ENCODE measurements around the gene CCT8L2. TPM values are rescaled to one million over a fixed set of nuclear protein-coding genes. Genes with fewer than 3 reads are reported as not detected.
"Not testable (repeated sequence)": the region's sequence is repeated elsewhere in the genome, so short reads cannot be mapped to it uniquely, and the experiment has no call there.

Gene CCT8L2
- total RNA-seq, 1 experiment from 2014 or later = not detected

- in situ Hi-C loops (cut with HindIII; ENCODE audit: low sequenced_read_pairs); DNase-seq (ENCODE audit: low spot score): not testable (repeated sequence)
Measured at GRCh38 chr22:16600644-16601436, 8.2 kb upstream of the CCT8L2 start.

GRCh38 chr22:16599648-16600047 lies 7.0 kb upstream of the CCT8L2 start:
- in situ Hi-C loops (cut with HindIII; ENCODE audit: low sequenced_read_pairs); DNase-seq (ENCODE audit: low spot score): not testable (repeated sequence)

DNA sequence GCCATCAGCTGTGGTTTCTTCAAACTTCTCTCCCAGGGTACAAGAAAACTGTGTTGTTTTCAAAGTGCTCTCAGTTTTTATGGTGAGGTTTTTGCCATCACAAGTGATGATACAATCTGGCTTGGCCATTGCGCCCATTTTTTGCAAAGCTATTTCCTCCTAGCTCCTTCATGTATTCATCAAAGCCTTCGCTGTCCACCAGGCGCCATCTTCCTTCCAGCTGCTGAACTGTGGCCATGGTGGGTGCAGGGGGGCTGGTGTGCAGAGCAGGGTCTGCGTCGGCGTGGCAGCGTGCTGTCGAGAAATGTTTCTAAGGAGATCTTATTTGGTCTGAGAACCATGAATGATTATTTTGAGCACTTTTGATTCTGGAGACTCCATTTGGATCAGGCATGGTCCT lies 2.6 kb upstream of the CCT8L2 start:
- DNase-seq (ENCODE audit: low spot score); in situ Hi-C loops (cut with HindIII; ENCODE audit: low sequenced_read_pairs): not testable (repeated sequence)

- no peak for DNase-seq (ENCODE audit: low spot score)
- in situ Hi-C loops (cut with HindIII; ENCODE audit: low sequenced_read_pairs) = no loop called here
Measured at GRCh38 chr22:16594026-16594425, 1.4 kb upstream of the CCT8L2 start.

GRCh38 chr22:16592231-16592630 lies 379 bp downstream of the CCT8L2 start:
- in situ Hi-C loops (cut with HindIII; ENCODE audit: low sequenced_read_pairs); DNase-seq (ENCODE audit: low spot score): not testable (repeated sequence)

DNA sequence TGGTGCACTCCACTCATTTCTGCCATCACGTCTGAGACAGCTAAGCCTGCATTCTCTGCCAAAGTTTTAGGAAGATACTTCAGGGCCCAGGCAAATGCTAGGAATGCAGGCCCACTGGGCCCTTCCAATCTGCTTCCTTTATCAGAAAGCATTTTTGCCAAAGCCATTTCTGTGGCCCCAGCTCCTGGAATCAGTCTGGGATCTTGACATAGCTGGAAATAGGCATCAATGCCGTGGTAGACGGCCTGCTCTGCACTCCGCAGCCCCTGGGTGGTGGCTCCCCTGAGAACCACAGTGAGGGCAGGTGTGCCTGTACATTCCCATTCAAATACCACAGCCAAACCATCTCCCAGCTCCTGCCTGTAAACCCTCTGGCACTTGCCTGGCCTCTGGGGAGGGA lies 1.5 kb downstream of the CCT8L2 start:
- in situ Hi-C loops (cut with HindIII; ENCODE audit: low sequenced_read_pairs); DNase-seq (ENCODE audit: low spot score): not testable (repeated sequence)

DNA sequence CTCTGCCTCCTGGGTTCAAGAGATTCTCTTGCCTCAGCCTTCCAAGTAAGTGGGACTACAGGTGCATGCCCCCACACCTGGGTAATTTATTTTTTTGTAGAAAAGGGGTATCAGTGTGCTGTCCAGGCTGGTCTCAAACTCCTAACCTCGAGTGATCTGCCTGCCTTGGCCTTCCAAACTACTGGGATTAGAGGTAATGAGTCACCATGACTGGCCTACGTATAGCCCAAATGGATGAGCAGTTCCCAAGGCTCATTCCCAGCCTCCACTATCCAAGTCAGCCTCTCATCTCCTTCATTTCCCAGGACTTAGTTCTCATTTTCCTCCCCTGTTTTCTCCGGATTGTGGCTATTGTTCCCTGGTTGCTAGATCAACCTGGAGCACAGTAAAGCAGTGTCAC lies 5.6 kb downstream of the CCT8L2 start:
- no peak for DNase-seq (ENCODE audit: low spot score)
- in situ Hi-C loops (cut with HindIII; ENCODE audit: low sequenced_read_pairs) = no loop called here

DNA sequence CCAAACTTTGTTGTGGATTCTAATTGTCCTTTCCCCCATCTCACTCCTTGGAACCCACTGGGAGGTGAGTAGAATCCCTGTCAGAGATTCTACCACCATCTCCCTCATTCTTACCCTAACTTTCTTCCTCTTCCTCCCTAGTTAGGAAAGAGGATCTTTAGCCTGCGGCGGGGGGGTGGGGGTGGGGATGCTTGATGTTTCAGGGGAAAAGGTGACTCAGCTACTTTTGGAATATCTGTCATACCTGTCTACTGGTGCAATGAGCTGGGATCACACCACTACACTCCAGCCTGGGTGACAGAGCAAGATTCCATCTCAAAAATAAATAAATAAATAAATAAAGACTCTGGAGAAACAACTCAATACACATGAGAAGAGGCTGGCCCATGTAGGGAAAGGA lies 6.4 kb downstream of the CCT8L2 start:
- DNase-seq (ENCODE audit: low spot score) = no peak
- in situ Hi-C loops (cut with HindIII; ENCODE audit: low sequenced_read_pairs) = no loop called here

- in situ Hi-C loops (cut with HindIII; ENCODE audit: low sequenced_read_pairs); DNase-seq (ENCODE audit: low spot score): not testable (repeated sequence)
Measured at GRCh38 chr22:16580872-16581271, 11.7 kb downstream of the CCT8L2 start.

- in situ Hi-C loops (cut with HindIII; ENCODE audit: low sequenced_read_pairs); DNase-seq (ENCODE audit: low spot score): not testable (repeated sequence)
Measured at GRCh38 chr22:16569240-16569834, 23.3 kb downstream of the CCT8L2 start.

- in situ Hi-C loops (cut with HindIII; ENCODE audit: low sequenced_read_pairs) = no loop called here
- DNase-seq (ENCODE audit: low spot score) = no peak
Measured at GRCh38 chr22:16568425-16568758, 24.2 kb downstream of the CCT8L2 start.

- in situ Hi-C loops (cut with HindIII; ENCODE audit: low sequenced_read_pairs) = not testable (repeated sequence)
Measured at GRCh38 chr22:16567617-16568424, 24.8 kb downstream of the CCT8L2 start.

DNA sequence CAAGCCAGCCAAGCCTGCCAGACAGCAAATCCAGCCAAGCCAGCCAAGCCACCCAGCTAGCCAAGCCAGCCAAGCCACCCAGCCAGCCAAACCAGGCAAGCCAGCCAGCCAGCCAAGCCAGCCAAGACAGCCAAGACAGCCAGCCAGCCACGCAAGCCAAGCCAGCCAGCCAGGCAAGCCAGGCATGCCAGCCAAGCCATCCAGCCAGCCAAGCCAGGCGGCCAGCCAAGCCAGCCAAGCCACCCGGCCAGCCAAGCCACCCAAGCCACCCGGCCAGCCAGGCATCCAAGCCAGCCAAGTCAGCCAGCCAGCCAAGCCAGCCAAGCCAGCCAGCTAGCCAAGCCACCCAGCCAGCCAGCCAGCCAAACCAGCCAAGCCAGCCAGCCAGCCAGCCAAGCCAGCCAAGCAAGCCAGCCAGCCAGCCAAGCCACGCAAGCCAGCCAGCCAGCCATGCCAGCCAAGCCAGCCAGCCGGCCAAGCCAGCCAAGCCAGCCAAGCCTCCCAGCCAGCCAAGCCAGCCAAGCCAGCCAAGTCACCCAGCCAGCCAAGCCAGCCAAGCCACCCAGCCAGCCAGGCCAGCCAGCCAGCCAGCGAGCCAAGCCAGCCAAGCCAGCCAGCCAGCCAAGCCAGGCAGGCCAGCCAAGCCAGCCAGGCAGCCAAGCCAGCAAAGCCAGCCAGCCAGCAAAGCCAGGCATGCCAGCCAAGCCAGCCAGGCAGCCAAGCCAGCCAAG lies 26.0 kb downstream of the CCT8L2 start:
- in situ Hi-C loops (cut with HindIII; ENCODE audit: low sequenced_read_pairs); DNase-seq (ENCODE audit: low spot score): not testable (repeated sequence)

More at GRCh38 chr22:16567617-16568424, 24.8 kb downstream of the CCT8L2 start:
- DNase-seq (ENCODE audit: low spot score) = not testable (repeated sequence)

GRCh38 chr22:16565585-16566420 lies 26.8 kb downstream of the CCT8L2 start:
- in situ Hi-C loops (cut with HindIII; ENCODE audit: low sequenced_read_pairs); DNase-seq (ENCODE audit: low spot score): not testable (repeated sequence)

DNA sequence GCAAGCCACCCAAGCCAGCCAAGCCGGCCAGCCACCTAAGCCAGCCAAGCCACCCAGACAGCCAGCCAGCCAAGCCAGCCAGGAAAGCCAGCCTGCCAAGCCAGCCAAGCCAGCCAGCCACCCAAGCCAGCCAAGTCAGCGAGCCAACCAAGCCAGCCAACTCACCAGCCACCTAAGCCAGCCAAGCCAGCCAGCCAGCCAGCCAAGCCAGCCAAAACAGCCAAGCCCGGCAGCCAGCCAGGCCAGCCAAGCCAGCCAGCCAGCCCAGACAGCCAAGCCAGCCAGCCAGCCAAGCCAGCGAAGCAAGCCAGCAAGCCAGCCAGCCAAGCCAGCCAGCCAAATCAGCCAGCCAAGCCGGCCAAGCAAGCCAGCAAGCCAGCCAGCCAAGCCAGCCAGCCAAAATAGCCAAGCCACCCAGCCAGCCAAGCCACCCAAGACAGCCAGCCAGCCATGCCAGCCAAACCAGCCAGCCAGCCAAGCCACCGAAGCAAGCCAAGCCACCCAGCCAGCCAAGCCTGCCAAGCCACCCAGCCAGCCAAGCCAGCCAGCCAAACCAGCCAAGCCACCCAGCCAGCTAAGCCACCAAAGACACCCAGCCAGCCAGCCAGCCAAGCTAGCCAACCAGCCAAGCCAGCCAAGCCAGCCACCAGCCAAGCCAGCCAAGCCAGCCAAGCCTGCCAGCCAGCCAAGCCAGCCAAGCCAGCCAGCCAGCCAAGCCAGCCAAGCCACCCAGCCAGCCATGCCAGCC lies 27.6 kb downstream of the CCT8L2 start:
- in situ Hi-C loops (cut with HindIII; ENCODE audit: low sequenced_read_pairs); DNase-seq (ENCODE audit: low spot score): not testable (repeated sequence)

GRCh38 chr22:16563555-16564520 lies 28.8 kb downstream of the CCT8L2 start:
- in situ Hi-C loops (cut with HindIII; ENCODE audit: low sequenced_read_pairs) = no loop called here
- no peak for DNase-seq (ENCODE audit: low spot score)

All from G401 (cell line).